NOMO-1 treated with DMSO at 0.1 percent for 48 hours (cell line): ENCODE results near the gene SENP3.

Experiments used
- DNase-seq: peaks from one replicate; lab custom pipeline; 2025; ENCODE audit not compliant: unreplicated experiment; lab: John Stamatoyannopoulos, UW

The SENP3 gene

DNA sequence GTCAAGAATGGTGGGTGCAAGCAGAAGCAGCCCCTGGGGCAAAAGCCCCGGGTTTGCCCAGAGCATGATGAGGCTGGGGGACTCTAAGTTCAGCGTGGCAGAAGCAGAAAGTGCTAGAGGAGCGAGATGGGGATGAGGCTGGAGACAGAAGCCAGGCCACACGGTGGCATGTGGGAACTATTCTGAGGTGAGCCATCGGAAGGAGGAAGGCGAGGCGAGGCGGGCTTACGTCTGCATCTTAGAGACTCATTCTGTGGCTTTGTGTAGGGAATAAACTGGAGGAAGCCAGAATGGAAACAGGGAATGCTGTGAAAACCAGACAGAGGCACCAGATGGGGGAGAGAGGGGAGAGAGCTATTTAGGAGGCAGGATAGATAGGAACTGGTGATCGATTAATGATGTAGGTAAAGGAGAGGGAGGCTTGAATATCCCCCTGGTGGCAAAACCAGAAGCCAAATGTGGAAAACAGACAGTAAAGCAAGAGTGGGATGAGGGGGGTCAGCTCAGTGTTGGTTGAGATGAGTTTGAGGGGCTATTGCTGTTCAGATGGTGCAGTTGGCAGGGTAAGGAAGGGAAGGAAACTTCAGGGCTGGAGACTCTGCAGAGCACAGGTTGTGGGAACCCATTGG lies 6.3 kb upstream of the SENP3 start:
- DNase-seq: no peak

GRCh38 chr17:7556627-7557026 lies 5.1 kb upstream of the SENP3 start:
- DNase-seq: no peak

DNA sequence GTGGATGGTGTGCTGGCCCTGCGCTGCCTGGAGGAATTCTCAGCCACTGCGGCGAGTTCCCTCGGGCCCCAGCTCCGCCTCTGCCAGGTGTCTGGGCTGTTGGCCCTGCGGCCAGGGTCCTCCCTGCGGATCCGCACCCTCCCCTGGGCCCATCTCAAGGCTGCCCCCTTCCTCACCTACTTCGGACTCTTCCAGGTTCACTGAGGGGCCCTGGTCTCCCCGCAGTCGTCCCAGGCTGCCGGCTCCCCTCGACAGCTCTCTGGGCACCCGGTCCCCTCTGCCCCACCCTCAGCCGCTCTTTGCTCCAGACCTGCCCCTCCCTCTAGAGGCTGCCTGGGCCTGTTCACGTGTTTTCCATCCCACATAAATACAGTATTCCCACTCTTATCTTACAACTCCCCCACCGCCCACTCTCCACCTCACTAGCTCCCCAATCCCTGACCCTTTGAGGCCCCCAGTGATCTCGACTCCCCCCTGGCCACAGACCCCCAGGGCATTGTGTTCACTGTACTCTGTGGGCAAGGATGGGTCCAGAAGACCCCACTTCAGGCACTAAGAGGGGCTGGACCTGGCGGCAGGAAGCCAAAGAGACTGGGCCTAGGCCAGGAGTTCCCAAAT lies 4.5 kb upstream of the SENP3 start:
- DNase-seq: no peak

DNA sequence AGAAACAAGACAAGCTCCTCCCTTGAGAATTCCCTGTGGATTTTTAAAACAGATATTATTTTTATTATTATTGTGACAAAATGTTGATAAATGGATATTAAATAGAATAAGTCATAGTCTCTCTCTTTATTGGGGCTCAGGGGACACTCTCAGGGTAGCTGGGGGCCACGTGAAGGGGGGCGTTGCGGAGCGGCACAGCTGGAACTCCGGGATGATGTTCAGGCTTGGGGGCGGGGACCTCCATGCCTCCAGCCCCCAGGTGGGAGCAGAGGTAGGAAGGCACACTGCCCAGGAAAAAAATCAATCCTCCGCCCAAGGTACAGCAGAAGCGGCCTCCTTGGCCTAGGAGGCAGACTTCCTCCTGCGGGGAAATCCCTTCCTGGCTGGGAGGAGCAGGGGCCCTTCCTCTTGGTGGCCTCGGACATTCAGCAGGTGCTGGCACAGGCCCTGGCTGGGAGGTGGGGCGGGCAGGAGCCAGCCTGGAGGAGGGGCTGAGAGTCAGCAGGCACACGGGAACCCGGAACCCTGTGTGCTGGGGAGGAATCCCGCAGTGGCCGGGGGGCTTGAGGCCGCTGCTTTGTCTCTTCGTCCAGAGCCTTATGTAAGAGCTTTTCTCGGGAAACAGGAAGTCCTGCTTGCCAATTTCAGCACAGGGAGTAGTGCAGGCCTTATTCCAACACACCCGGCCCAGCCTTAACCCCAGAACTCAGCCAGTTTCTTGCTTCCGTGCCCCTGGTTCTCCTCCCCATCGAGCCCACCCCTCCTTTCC lies 3.8 kb upstream of the SENP3 start:
- DNase-seq: peak; percentile 75

DNA sequence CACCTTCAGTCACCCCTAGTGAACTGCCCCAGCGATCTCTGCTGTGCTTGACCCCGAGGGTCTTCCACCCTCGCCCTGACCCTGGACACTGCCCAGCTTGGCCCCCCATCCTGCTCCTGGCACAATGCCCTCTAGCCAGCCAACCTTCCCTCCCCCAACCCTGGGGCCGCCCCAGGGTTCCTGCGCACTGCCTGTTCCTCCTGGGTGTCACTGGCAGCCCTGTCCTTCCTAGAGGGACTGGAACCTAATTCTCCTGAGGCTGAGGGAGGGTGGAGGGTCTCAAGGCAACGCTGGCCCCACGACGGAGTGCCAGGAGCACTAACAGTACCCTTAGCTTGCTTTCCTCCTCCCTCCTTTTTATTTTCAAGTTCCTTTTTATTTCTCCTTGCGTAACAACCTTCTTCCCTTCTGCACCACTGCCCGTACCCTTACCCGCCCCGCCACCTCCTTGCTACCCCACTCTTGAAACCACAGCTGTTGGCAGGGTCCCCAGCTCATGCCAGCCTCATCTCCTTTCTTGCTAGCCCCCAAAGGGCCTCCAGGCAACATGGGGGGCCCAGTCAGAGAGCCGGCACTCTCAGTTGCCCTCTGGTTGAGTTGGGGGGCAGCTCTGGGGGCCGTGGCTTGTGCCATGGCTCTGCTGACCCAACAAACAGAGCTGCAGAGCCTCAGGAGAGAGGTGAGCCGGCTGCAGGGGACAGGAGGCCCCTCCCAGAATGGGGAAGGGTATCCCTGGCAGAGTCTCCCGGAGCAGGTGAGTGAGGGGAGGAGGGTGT lies 3.0 kb upstream of the SENP3 start, which contains the start of gene TNFSF13:
TNFSF13 (plus strand) TSS at position 207 of the 776 bp plus-strand sequence; CDS start at position 497, 290 bp downstream.
- DNase-seq: peak; percentile 87

- no peak for DNase-seq
Observed at GRCh38 chr17:7559320-7560171, 2.2 kb upstream of the SENP3 start.

DNA sequence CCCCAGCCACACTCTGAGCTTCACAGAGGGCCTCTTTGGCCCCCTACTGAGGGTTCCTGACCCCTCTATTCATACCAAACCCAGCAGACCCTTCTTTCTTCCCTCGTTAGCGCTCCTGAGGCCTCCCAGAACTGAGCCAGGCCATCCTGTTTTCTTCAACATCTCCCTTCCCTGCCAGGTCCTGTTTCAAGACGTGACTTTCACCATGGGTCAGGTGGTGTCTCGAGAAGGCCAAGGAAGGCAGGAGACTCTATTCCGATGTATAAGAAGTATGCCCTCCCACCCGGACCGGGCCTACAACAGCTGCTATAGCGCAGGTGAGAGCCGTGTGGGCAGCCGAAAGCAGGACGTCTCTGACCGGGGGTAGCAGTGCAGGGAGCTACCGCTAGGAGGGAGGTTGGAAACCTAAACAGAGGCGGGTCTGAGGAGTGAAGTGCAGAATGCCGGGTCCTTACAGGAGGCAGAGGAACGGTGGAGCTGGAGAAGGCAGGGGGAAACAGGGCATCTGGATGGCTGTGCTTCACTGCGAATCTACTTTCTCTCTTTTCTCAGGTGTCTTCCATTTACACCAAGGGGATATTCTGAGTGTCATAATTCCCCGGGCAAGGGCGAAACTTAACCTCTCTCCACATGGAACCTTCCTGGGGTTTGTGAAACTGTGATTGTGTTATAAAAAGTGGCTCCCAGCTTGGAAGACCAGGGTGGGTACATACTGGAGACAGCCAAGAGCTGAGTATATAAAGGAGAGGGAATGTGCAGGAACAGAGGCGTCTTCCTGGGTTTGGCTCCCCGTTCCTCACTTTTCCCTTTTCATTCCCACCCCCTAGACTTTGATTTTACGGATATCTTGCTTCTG lies 1.3 kb upstream of the SENP3 start:
- peak; percentile 52 for DNase-seq

GRCh38 chr17:7561028-7561575 lies 617 bp upstream of the SENP3 start:
- DNase-seq: peak; percentile 81

- no peak for DNase-seq
Observed at GRCh38 chr17:7562208-7562605, 488 bp downstream of the SENP3 start.

- no peak for DNase-seq
Observed at GRCh38 chr17:7563115-7563869, 1.6 kb downstream of the SENP3 start.

GRCh38 chr17:7569571-7569970 lies 7.9 kb downstream of the SENP3 start:
- no peak for DNase-seq

DNA sequence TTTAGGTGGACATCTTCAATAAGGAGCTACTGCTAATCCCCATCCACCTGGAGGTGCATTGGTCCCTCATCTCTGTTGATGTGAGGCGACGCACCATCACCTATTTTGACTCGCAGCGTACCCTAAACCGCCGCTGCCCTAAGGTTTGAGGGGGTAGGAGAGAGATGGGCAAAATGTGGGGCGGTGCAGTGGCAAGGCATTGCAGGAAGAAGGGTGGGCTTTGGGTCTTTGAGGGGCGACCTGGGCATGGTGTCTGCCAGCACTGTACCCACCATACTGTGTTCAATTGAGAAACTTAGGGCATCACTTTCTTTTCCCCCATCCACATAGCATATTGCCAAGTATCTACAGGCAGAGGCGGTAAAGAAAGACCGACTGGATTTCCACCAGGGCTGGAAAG lies 8.6 kb downstream of the SENP3 start:
- no peak for DNase-seq

DNA sequence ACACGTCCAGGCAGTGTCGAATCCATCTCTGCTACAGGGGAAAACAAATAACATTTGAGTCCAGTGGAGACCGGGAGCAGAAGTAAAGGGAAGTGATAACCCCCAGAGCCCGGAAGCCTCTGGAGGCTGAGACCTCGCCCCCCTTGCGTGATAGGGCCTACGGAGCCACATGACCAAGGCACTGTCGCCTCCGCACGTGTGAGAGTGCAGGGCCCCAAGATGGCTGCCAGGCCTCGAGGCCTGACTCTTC lies 10.5 kb downstream of the SENP3 start:
- no peak for DNase-seq

GRCh38 chr17:7572588-7573323 lies 11.0 kb downstream of the SENP3 start:
- DNase-seq: peak; percentile 99

- peak; percentile 93 for DNase-seq
Observed at GRCh38 chr17:7573324-7574080, 11.8 kb downstream of the SENP3 start.

GRCh38 chr17:7574176-7574953 lies 12.6 kb downstream of the SENP3 start:
- no peak for DNase-seq

- no peak for DNase-seq
Observed at GRCh38 chr17:7575481-7575883, 13.8 kb downstream of the SENP3 start.
